GM12891 (cell line): ENCODE data around the gene ZNF81.
A peak's percentile ranks its signal among the peaks of the same experiment; 100 is the strongest.
"Not testable (repeated sequence)": the region's sequence is repeated elsewhere in the genome, so short reads cannot be mapped to it uniquely, and the experiment has no call there.

Experiments
- DNase-seq: peaks from one replicate; pipeline ENCODE4 v3.0.0; 2011; ENCODE audit warnings: low spot score; ENCODE audit not compliant: insufficient read length
- FAIRE-seq: peaks from 2 replicates; lab custom pipeline; 2011; peaks lifted over from hg19 to GRCh38; lab: Jason Lieb, UNC
- PAX5 ChIP-seq: IDR thresholded peaks from 2 replicates; pipeline ENCODE4 v1.6.1; 2011; ENCODE audit warnings: low read length, moderate library complexity, mild to moderate bottlenecking; ENCODE audit not compliant: insufficient read depth, severe bottlenecking
- POLR2A ChIP-seq: IDR thresholded peaks from 2 replicates; pipeline ENCODE4 v1.6.1; 2011; ENCODE audit warnings: low read depth, low read length, control low read depth
- POLR2AphosphoS5 ChIP-seq: IDR thresholded peaks from 2 replicates; pipeline ENCODE4 v1.6.1; 2011; ENCODE audit warnings: low read depth, low read length, control low read depth
- POU2F2 ChIP-seq: IDR thresholded peaks from 2 replicates; pipeline ENCODE4 v1.6.1; 2011; ENCODE audit warnings: low read depth, mild to moderate bottlenecking, control low read depth, low read length, moderate library complexity
- SPI1 ChIP-seq: IDR thresholded peaks from 2 replicates; pipeline ENCODE4 v1.6.1; 2011; ENCODE audit warnings: low read depth, low read length, control low read depth
- TAF1 ChIP-seq: IDR thresholded peaks from 2 replicates; pipeline ENCODE4 v1.6.1; 2011; ENCODE audit warnings: low read depth, low read length, control low read depth

ZNF81 gene

GRCh38 chrX:47873123-47873522 lies 36.4 kb downstream of the ZNF81 start:
- DNase-seq (no peak), FAIRE-seq (no peak)
- no peak for TF ChIP-seq POLR2A
- no peak for TF ChIP-seq POLR2AphosphoS5
- TF ChIP-seq TAF1: no peak
- TF ChIP-seq POU2F2: no peak
- TF ChIP-seq SPI1: no peak
- no peak for TF ChIP-seq PAX5

GRCh38 chrX:47877327-47877726 lies 40.6 kb downstream of the ZNF81 start:
- TF ChIP-seq PAX5 (no peak), POU2F2 (no peak), POLR2A (no peak), SPI1 (no peak), POLR2AphosphoS5 (no peak), TAF1 (no peak)
- FAIRE-seq (no peak), DNase-seq (no peak)

GRCh38 chrX:47878198-47878597 lies 41.5 kb downstream of the ZNF81 start:
- DNase-seq (no peak), FAIRE-seq (no peak)
- TF ChIP-seq POU2F2: no peak
- no peak for TF ChIP-seq PAX5
- TF ChIP-seq POLR2A: no peak
- no peak for TF ChIP-seq TAF1
- no peak for TF ChIP-seq POLR2AphosphoS5
- TF ChIP-seq SPI1: no peak

- FAIRE-seq: no peak
- TF ChIP-seq SPI1: no peak
- DNase-seq: no peak
These were observed 42.8 kb downstream of the ZNF81 start for GRCh38 chrX:47879463-47879862.

- no peak for TF ChIP-seq POLR2AphosphoS5
- FAIRE-seq: no peak
- no peak for DNase-seq
These were observed 44.2 kb downstream of the ZNF81 start for GRCh38 chrX:47880927-47881326.

GRCh38 chrX:47885501-47885900 lies 48.8 kb downstream of the ZNF81 start:
- DNase-seq: no peak
- TF ChIP-seq TAF1 (no peak), PAX5 (no peak), POU2F2 (no peak), POLR2A (no peak), POLR2AphosphoS5 (no peak), SPI1 (no peak)
- FAIRE-seq: no peak

- FAIRE-seq (no peak), DNase-seq (no peak)
- TF ChIP-seq PAX5 (no peak), POLR2A (no peak), TAF1 (no peak), SPI1 (no peak), POU2F2 (no peak), POLR2AphosphoS5 (no peak)
These were observed 61.3 kb downstream of the ZNF81 start for GRCh38 chrX:47898024-47898423.

- FAIRE-seq (no peak), DNase-seq (no peak)
- TF ChIP-seq SPI1 (peak; percentile 84), PAX5 (no peak)
These were observed 64.1 kb downstream of the ZNF81 start for GRCh38 chrX:47900833-47901232.

GRCh38 chrX:47902161-47902560 lies 65.5 kb downstream of the ZNF81 start:
- TF ChIP-seq SPI1: no peak
- no peak for TF ChIP-seq PAX5
- no peak for TF ChIP-seq POLR2A
- no peak for TF ChIP-seq POLR2AphosphoS5
- no peak for TF ChIP-seq POU2F2
- no peak for TF ChIP-seq TAF1
- DNase-seq: no peak
- no peak for FAIRE-seq

- FAIRE-seq (no peak), DNase-seq (no peak)
- TF ChIP-seq POLR2A: no peak
These were observed 79.3 kb downstream of the ZNF81 start for GRCh38 chrX:47915886-47916493.

GRCh38 chrX:47918274-47918673 lies 81.6 kb downstream of the ZNF81 start:
- TF ChIP-seq POLR2AphosphoS5 (no peak), PAX5 (no peak), SPI1 (no peak), POU2F2 (no peak), TAF1 (no peak), POLR2A (no peak)
- FAIRE-seq (no peak), DNase-seq (no peak)

GRCh38 chrX:47927212-47927611 lies 90.5 kb downstream of the ZNF81 start:
- TF ChIP-seq SPI1 (peak; percentile 69), PAX5 (no peak)
- no peak for FAIRE-seq
- no peak for DNase-seq

- not testable (repeated sequence) for FAIRE-seq, DNase-seq
These were observed 95.3 kb downstream of the ZNF81 start for GRCh38 chrX:47931970-47932369.
